Activated CD8-positive, alpha-beta memory T cell treated with anti-CD3 and anti-CD28 coated beads, Interleukin-2, amount 50 U/mL, for 24 hours (primary cell): Measurements from ENCODE around the gene DCTN4.
"Not testable (repeated sequence)": the region's sequence is repeated elsewhere in the genome, so short reads cannot be mapped to it uniquely, and the experiment has no call there.

Experiments
- DNase-seq: peaks from one replicate; pipeline ENCODE4 v3.0.0-alpha.2; 2020; ENCODE audit errors: extremely low read depth

The DCTN4 gene

DNA sequence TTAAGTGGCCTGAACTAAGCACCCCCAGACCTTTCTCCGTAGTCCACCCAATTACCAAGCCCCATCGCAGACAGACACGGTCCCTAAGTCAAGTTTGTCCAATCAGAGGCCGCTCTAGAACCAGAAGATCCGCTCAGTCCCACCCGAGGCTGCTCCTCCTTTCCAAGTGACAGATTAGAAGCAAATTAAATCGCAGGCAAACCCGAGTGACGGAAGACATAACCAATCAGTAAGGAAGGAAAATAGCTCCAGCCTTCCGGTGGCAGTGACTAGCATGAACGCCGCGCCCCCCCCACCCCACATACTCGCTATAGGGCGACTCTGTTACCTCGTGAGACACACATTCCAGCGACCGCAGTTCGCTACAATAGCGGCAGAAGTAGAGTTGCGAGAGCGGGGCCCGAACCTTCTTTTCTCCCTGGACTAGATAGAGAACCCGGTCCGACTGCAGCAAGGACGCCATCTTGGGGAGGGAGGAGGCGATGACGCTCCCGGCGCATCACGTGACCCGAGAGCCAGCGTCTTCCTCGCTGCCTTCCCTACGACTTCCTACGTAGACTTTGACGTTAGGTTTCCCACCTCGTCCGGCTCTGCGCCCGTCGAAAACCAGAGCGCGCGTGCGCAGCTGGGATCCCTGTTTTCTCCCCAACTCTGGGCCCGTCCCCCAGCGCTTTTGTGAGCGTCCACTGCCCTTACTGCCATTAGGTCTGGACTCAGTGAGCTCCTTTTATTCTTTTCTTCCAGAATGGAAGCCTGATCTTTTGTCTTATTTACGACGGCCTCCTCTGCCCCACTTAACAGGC is at the start of gene DCTN4:
TSS of gene DCTN4 (minus strand) at position 487 of the 803 bp plus-strand sequence. CDS start at position 463, 24 bp downstream.
- peak; percentile 87 for DNase-seq

GRCh38 chr5:150804388-150804787 is 45.6 kb upstream of the DCTN4 start:
- no peak for DNase-seq

DNA sequence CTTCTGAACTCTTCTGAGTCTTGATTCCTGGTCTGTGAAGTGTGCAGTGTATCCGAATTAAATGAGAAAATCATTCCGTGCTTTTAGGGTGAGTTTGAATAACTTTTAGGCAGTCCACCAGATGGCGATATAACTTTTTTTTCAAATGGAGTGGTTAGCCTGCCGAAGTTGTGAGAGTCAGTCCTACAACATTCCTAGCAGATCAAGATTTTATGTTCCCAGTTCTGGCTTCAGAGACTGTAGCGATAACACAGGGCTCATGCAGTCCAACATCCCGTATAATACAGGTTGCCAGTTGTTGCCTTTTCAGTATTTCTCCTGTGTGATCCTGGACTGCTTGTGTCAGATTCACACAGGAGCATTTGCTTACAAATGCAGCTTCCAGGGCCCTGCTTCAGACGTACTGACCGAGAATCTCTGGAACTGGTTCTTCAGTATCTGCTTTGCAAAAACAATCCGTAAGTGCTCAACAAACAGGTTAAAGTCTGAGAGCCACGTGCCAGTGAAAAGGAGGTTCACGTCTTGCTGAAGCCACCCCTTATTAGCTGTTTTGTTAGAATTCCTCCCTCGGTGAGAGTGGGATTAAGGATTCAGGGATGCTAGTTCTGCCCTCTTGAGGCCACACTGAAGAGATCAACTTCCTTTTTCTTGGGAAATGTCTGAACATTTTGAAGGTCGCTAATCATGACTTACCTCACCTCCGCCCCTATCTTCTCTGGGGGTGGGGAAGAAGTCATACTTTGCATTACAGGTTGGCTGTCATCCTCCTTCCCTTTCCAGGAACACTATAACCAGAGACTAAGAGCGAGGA is 42.5 kb upstream of the DCTN4 start:
- no peak for DNase-seq

DNA sequence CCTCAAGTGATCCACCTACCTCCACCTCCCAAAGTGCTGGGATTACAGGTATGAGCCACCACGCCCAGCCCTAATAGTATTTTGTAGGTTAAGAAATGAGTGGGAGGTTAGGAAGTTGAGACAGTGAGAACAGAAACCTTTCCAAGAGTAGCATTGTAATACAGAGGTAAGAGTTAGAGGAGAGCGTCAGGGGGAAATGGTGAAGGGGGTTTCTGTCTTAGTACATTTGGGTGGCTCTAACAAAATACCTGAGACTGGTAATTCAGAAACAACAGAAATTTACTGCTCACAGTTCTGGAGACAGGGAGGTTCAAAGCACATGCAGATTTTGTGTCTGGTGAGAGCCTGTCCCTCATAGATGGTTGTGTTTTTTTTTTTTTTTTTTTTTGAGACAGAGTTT is 38.6 kb upstream of the DCTN4 start:
- no peak for DNase-seq

DNA sequence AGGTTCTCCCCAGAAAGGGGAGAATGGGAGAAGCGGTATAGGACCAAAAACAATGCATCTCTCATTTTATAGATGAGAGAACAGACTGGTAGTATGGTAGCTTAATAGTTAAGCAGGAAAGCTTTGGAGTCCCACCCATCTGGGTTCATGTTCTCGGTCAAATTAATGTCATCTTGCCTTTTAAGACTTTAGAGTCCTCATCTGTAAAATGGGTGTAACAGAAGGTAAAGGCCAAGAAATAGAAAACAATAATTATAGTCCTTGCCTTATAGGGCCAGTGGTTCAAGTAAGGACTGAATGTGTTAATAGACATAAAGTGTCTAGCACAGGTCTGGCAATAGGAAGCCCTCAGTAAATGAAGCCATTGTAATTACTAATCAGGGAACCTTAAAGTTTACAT is 36.1 kb upstream of the DCTN4 start:
- DNase-seq, result no peak

DNA sequence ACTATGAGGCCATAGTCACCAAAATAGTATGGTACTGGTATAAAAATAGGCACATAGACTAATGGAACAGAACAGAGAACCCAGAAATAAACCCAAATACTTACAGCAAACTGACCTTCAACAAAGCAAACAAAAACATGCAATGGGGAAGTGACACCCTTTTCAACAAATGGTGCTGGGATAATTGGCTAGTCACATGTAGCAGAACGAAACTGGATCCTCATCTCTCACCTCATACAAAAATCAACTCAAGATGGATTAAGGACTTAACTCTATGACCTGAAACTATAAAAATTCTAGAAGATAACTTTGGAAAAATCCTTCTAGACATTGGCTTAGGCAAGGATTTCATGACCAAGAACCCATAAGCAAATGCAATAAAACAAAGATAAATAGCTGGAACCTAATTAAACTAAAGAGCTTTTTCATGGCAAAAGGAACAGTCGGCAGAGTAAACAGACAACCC is 34.6 kb upstream of the DCTN4 start:
- not testable (repeated sequence) for DNase-seq

GRCh38 chr5:150791536-150791935 is 32.7 kb upstream of the DCTN4 start:
- DNase-seq, result no peak

- no peak for DNase-seq
These were observed 31.3 kb upstream of the DCTN4 start for GRCh38 chr5:150789943-150790611.

GRCh38 chr5:150789450-150789849 is 30.6 kb upstream of the DCTN4 start:
- DNase-seq, result no peak

- no peak for DNase-seq
These were observed 30.2 kb upstream of the DCTN4 start for GRCh38 chr5:150788977-150789376.

DNA sequence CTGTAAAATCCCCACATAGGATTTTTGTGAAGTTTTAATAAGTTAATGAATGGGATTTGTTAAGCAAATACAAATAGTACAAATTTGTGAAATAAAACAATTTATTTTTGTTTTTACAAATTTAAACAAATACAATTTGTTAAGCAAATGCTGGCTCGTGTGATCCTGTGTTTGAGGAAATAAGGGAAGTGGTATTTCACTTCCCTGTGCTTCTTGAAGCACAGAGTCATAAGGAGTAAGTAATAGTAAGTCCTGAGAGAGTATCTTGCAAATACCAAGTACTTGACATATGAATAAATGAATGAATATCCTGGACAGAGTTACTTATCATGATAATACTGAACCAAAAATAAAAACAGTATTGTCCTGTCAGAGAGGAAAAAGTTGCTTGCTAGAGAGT is 28.8 kb upstream of the DCTN4 start:
- DNase-seq, result no peak

DNA sequence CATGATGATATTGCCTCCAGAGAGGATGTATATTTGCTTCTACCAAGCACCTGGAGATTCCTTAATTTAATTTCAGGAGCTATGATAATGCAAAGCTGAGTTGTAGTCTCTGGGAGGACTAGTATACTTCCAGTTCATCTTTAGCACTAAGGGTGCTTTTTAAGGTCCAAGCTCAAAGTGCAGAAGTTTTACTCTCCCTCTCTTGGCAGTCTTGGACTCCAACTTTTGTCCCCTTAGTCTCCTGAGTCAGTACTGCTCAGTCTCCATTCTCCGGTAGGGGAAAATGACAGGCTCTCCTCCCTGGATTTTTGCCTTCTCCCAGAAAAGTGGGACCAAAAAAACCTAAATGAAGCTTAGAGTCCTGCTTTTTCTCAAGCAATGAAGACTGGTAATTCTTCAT is 28.1 kb upstream of the DCTN4 start:
- DNase-seq, result no peak

GRCh38 chr5:150785950-150786349 is 27.1 kb upstream of the DCTN4 start:
- no peak for DNase-seq

DNA sequence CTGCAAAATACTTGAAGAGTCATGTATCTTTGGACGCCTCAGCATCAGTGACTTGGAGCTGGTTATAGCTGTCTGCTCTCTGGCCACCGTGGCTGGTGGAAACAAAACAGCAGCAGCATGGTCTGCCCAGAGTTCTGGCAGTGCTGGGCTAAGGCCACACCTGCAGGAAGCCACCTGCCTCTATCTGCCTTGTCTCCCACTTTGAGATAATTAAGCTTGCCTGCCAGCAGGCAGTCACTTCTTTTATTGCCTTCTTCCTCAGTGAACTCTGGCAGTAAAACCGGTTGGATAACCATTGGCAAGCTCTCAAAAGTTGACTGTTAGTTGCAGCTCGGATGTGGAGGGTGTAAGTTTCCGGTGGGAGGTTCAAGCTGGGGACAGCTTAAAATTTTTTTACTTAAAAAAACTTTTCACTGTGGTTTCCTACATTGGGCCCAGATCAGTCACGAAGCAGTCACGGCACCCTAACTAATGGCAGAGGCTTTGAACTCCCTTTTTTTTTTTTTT is 24.7 kb upstream of the DCTN4 start:
- no peak for DNase-seq

DNA sequence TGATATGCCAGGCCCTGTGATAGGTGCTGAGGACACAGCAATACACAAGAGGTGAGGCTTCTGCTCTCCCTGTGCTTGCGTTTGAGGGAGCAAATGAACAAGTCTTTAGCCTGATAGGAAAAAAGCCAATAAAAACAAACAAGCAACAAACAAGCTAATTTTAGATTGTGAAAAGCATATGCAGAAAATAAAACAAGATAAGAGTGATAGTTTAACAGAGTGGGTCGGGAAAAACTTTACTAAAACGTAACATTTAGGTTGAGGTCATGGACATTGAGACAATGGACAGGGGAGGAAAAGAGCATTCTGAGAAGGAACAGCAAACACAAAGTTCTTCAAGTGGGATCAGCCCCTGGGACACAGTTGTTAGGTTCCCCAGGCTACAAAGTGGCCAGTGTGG is 24.0 kb upstream of the DCTN4 start:
- DNase-seq, result no peak

DNA sequence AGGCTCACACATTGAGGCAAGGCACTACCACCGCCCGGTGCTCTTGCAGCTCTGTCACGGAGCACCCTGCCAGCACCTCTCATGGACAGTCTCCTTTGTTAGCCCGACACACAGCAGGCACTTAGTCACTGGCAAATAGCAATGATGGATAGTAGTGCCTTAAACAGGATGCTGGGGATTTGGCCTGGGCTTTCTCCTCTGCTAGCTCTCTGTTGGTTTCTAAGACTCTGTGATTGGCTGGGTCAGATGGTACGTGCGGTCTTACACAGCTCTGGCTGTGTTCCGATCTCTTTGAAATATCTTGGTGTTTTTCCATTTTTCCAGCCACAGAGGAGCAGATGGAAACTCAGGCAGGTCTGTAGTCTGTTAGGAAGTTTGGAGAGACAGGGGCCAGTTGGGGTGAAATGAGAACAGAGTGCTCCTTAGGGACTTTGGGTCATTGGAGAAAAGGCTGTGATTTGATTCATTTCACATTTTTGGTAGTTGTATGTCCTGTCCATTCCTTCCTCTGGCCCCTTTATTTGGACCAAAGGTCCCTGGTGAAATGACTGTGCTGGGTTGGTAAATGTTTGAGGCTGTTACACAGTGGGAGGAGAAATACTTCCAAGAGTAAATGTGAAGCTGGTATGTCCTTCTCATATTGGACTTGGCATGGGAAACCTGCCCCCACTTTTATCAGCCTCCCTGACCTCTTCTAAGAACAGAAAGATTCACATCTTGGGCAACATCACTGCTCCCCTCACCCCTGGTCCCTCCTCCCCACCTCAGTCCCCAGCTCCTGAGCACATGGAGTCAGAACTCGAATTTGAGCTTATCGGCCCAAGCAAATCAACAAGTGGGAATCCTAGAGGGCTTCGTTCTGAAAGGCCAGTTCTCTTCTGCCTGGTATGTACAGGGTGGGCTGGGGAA is 23.1 kb upstream of the DCTN4 start:
- no peak for DNase-seq

DNA sequence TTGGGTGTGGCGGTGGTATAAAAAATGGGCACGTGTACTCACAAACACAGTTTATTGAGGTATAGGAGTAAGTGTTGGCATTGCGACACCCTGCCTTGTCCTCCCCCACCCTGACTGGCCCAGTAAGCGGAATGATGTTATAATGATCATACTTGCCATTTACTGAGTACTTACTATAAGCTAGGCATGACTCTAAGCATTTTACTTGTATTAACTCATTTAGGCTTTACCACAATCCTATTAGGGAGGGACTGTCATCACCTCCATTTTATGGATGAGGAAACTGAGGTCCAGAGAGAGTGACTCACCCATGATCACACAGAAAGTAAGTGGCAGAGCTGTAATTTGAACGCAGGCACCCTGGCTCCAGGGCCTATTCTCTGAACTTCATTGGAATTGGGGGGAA is 22.0 kb upstream of the DCTN4 start:
- DNase-seq, result no peak

GRCh38 chr5:150780187-150780692 is 21.4 kb upstream of the DCTN4 start:
- no peak for DNase-seq

DNA sequence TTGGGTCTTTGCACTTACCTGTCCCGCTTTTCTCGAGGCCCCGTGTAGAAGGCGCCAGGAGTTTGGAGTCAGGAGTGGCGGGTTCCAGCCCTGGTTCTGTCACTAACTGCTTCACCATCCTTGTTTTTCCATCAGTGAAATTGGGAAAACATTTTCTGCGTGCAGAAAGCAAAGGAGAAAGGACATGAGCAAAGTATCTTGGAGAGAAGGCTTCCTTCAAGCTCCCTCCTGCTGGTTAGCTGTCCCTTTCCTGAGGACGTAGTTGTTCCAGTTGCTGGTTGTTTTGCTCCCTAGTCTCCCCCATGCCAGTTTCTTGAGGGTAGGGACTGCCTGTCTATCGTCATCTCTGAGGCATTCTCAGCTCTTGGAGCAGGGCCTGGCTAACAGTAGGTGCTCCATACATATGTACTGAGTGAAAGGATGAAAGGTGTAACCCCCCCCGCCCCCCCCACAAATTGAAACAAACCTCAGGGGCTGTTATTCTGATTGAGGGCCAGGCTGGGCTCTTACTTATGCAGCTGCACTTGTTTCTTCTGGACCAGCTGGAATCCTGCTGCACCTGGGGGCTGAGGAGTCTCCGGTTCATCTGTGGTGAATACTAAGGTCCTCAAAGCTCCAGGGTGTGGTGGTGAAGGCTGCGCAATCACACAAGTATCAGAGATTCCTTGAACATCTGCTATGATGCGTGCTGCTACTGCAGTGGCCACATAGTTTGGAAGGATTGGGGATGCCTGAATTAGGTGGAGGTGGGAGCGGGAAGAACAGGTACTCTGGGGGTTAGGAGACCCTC is 20.8 kb upstream of the DCTN4 start:
- no peak for DNase-seq
